HepG2 (cell line): Measurements from ENCODE around the gene TOMM22. TPM values are rescaled to one million over a fixed set of nuclear protein-coding genes. Genes with fewer than 3 reads are reported as not detected.

ENCODE experiments used
- ATAC-seq: fragments of 200-7000 bp; cut with Tn5 transposase; 3 replicates; pipeline ENCODE4 v1.9.1; 2020; ENCODE audit warnings: mild to moderate bottlenecking, moderate library complexity
- BruUV-seq: library from RNA; stranded (reverse); fragments of 400-500 nt; replicated peaks from 2 replicates; lab custom pipeline; 2021; lab: Mats Ljungman, UMichigan
- CTCF ChIA-PET: fragments of 300-600 bp; formaldehyde crosslinking; extraction: SDS; loops from one replicate; lab custom pipeline; 2021; ENCODE audit warnings: low total read pairs, inconsistent platforms, low intra/inter-chr PET ratio; lab: Yijun Ruan, JAX
- POLR2A ChIA-PET: fragments of 350-600 bp; sonication (Branson Sonifier 250); formaldehyde crosslinking; loops from one replicate; lab custom pipeline; 2020; ENCODE audit warnings: antibody characterized with exemption, inconsistent platforms; lab: Yijun Ruan, JAX
- DNase-seq: peaks from one replicate; pipeline ENCODE4 v3.0.0-alpha.2; 2015; ENCODE audit warnings: low spot score
- FAIRE-seq: peaks from 3 replicates; lab custom pipeline; 2011; peaks lifted over from hg19 to GRCh38; lab: Jason Lieb, UNC
- H2AFZ ChIP-seq: one replicate; pipeline ENCODE4 v1.6.1; 2011; ENCODE audit warnings: low read length, inconsistent platforms
- H3K27ac ChIP-seq: fragments of 300-600 bp; 3 replicates; pipeline ENCODE4 v1.8.0; 2011; ENCODE audit warnings: mixed run types, mild to moderate bottlenecking, mixed read lengths, low read length, inconsistent platforms; ENCODE audit not compliant: insufficient read depth; ENCODE audit errors: extremely low read length
- H3K27me3 ChIP-seq, 2 experiments: fragments of 200-600 bp in 1 of 2; 2 replicates in 1 of 2; 3 replicates in 1 of 2; pipeline versions ENCODE4 v1.6.0 to v1.8.0; 2011; ENCODE audit warnings: low read length in 2 of 2, mild to moderate bottlenecking in 2 of 2, moderate library complexity in 2 of 2, inconsistent platforms in 1 of 2; ENCODE audit not compliant: insufficient read depth in 2 of 2, control insufficient read depth in 1 of 2
- H3K36me3 ChIP-seq, 2 experiments: fragments of 200-600 bp in 1 of 2; replicated peaks in 1 of 2; 2 replicates in 1 of 2; 3 replicates in 1 of 2; pipeline versions ENCODE4 v1.5.1 to v1.8.0; 2011; ENCODE audit warnings: low read length in 2 of 2, inconsistent platforms in 1 of 2; ENCODE audit not compliant: insufficient read depth in 2 of 2, control insufficient read depth in 1 of 2
- H3K4me1 ChIP-seq: 2 replicates; pipeline ENCODE4 v1.5.1; 2012; ENCODE audit warnings: low read length, inconsistent platforms; ENCODE audit not compliant: insufficient read depth
- H3K4me2 ChIP-seq: 2 replicates; pipeline ENCODE4 v1.6.0; 2011; ENCODE audit warnings: low read depth, low read length, inconsistent platforms
- H3K4me3 ChIP-seq, 3 experiments: fragments of 200-600 bp in 1 of 3; sonication (generic), shearing (Covaris generic) in 1 of 3; replicated peaks in 1 of 3; 2 replicates each; pipeline ENCODE4 v1.5.1; 2011 to 2016; ENCODE audit warnings: low read length in 3 of 3, inconsistent platforms in 2 of 3, low read depth in 2 of 3, mild to moderate bottlenecking in 2 of 3, control low read depth in 1 of 3, mixed read lengths in 1 of 3; ENCODE audit not compliant: insufficient read depth in 1 of 3
- H3K79me2 ChIP-seq: one replicate; pipeline ENCODE4 v1.6.1; 2011; ENCODE audit warnings: low read length, inconsistent platforms; ENCODE audit not compliant: insufficient read depth
- H3K9ac ChIP-seq: 2 replicates; pipeline ENCODE4 v1.6.0; 2011; ENCODE audit warnings: mild to moderate bottlenecking, low read depth, low read length, inconsistent platforms; ENCODE audit not compliant: insufficient read depth
- H3K9me3 ChIP-seq: 2 replicates; pipeline ENCODE4 v1.5.1; 2012; ENCODE audit warnings: mild to moderate bottlenecking, low read length
- H4K20me1 ChIP-seq: 2 replicates; pipeline ENCODE4 v1.6.0; 2011; ENCODE audit warnings: inconsistent platforms, mild to moderate bottlenecking, low read length, moderate library complexity; ENCODE audit not compliant: insufficient read depth
- AGO2 ChIP-seq: fragments of 200-400 bp; formaldehyde crosslinking; optimal IDR thresholded peaks from 2 replicates; pipeline ENCODE3; 2017; ENCODE audit warnings: mild to moderate bottlenecking, low read depth, low read length, moderate library complexity
- AHDC1 ChIP-seq: sonication (generic); formaldehyde crosslinking; IDR thresholded peaks from 2 replicates; pipeline ENCODE4 v1.5.1; 2020; ENCODE audit warnings: mild to moderate bottlenecking, missing genetic modification reagents, borderline replicate concordance
- AKAP8 ChIP-seq: sonication (generic); formaldehyde crosslinking; IDR thresholded peaks from 2 replicates; pipeline ENCODE4 v1.5.1; 2020; ENCODE audit warnings: mild to moderate bottlenecking, missing genetic modification reagents
- CTCF ChIP-seq: sonication (generic); formaldehyde crosslinking; IDR thresholded peaks from 2 replicates; pipeline ENCODE4 v1.5.0; 2020; ENCODE audit warnings: mild to moderate bottlenecking, missing genetic modification reagents, moderate library complexity
- EP300 ChIP-seq, 3 experiments: sonication (generic) in 1 of 3; formaldehyde crosslinking in 1 of 3; IDR thresholded peaks; 2 replicates each; pipeline versions ENCODE4 v1.5.1 to v1.6.1; 2011 to 2020; ENCODE audit warnings: low read depth in 2 of 3, low read length in 2 of 3, borderline replicate concordance in 1 of 3, improper control_type of control experiment in 1 of 3, mild to moderate bottlenecking in 1 of 3, missing genetic modification reagents in 1 of 3, moderate library complexity in 1 of 3
- PATZ1 ChIP-seq: sonication (generic); formaldehyde crosslinking; IDR thresholded peaks from 2 replicates; pipeline ENCODE4 v1.4.0; 2020; ENCODE audit warnings: missing genetic modification reagents
- POLR2A ChIP-seq, 2 experiments: IDR thresholded peaks; 2 replicates each; pipeline ENCODE4 v1.6.1; 2011; ENCODE audit warnings: low read depth in 2 of 2, low read length in 2 of 2, mild to moderate bottlenecking in 1 of 2, moderate library complexity in 1 of 2; ENCODE audit not compliant: insufficient read depth in 1 of 2
- POLR2AphosphoS5 ChIP-seq: IDR thresholded peaks from 2 replicates; pipeline ENCODE4 v1.6.1; 2012; ENCODE audit warnings: low read depth, low read length
- POLR2G ChIP-seq: fragments of 200-400 bp; formaldehyde crosslinking; IDR thresholded peaks from 2 replicates; pipeline ENCODE4 v1.6.1; 2018; ENCODE audit warnings: mild to moderate bottlenecking, low read depth, low read length, moderate library complexity
- RAD21 ChIP-seq: fragments of 450-650 bp; formaldehyde crosslinking; IDR thresholded peaks from 2 replicates; pipeline ENCODE4 v1.5.0; 2020; ENCODE audit warnings: mild to moderate bottlenecking
- RBM22 ChIP-seq: fragments of 200-400 bp; formaldehyde crosslinking; optimal IDR thresholded peaks from 2 replicates; pipeline ENCODE3; 2017; ENCODE audit warnings: mild to moderate bottlenecking, low read length, moderate library complexity
- SMC3 ChIP-seq: IDR thresholded peaks from 2 replicates; pipeline ENCODE4 v1.6.1; 2011; ENCODE audit warnings: low read length, improper control_type of control experiment
- STAG1 ChIP-seq: sonication (generic); formaldehyde crosslinking; IDR thresholded peaks from 2 replicates; pipeline ENCODE4 v1.4.0; 2020; ENCODE audit warnings: missing genetic modification reagents
- ZNF724P ChIP-seq: sonication (generic); formaldehyde crosslinking; IDR thresholded peaks from 2 replicates; pipeline ENCODE4 v1.8.0; 2022; ENCODE audit warnings: missing genetic modification reagents, borderline replicate concordance
- ZSCAN31 ChIP-seq: sonication (generic); formaldehyde crosslinking; IDR thresholded peaks from 2 replicates; pipeline ENCODE4 v1.5.0; 2020; ENCODE audit warnings: low read depth, mild to moderate bottlenecking, missing genetic modification reagents
- WGBS: methylation state at CpG from one replicate; pipeline ENCODE4 v1.1.6; 2017; ENCODE audit warnings: low lambda C conversion rate; 5-methylcytosine and 5-hydroxymethylcytosine counted together
- in situ Hi-C: cut with HindIII; loops from 2 replicates; pipeline ENCODE4 v1.10.0; 2017; ENCODE audit warnings: low pct_unique_long_range_greater_than_20kb; ENCODE audit not compliant: extremely low pct_ligation_motif_present
- intact Hi-C: fragments of 100-400 bp; cut with micrococcal nuclease; formaldehyde crosslinking; loops from one replicate; pipeline ENCODE4 v1.10.0; 2022; ENCODE audit not compliant: unreplicated experiment
- polyA plus RNA-seq, 8 experiments: library from polyadenylated mRNA; depleted of rRNA in 3 of 8; stranded (reverse) in 7 of 8; unstranded in 1 of 8; fragments of >200 nt; fragmentation: Illumina TruSeq in 4 of 8; extraction: Trizol in 4 of 8; gene quantifications; 2 replicates each; pipeline versions ENCODE4 v1.2.1 to v1.2.3, GENCODE V29; 2011 to 2016; ENCODE audit warnings: low read depth in 4 of 8, missing spikeins in 1 of 8, mixed read lengths in 1 of 8; ENCODE audit not compliant: insufficient read depth in 1 of 8
- total RNA-seq, 5 experiments: library from RNA; depleted of rRNA; stranded (reverse); fragments of >200 nt; fragmentation: Illumina TruSeq; extraction: Trizol; gene quantifications; 2 replicates each; pipeline ENCODE4 v1.2.3, GENCODE V29; 2016; ENCODE audit warnings: low read depth in 1 of 5

The TOMM22 gene
- total and polyA plus RNA-seq, 2 of the 13 experiments (the other 11 are each of a cell fraction or from before 2014, with no cell fraction given): 46.9 to 118 TPM

GRCh38 chr22:38733329-38733723 lies 51.6 kb downstream of the TOMM22 start:
- H3K4me3 ChIP-seq: no peak overlapping the region
- in situ Hi-C loops (no loop called here), intact Hi-C loops (loop anchor here (1.0 kb wide), 1 partner anchor 33 kb away; no protein-coding TSS in a partner anchor)
- H2AFZ ChIP-seq: no peak overlapping the region
- no peak overlapping the region for H3K4me2 ChIP-seq
- H4K20me1 ChIP-seq: peaks cover 11% of the 10 kb centered on the region; the same call in 1 of the 2 replicates
- no peaks in the 10 kb centered on the region; a peak in 1 of 5 replicates for H3K27me3 ChIP-seq
- BruUV-seq: no TSS peak
- ChIA-PET POLR2A (interaction anchor here (0.8 to 3.4 kb wide), 5 partner anchors 13 to 33 kb away, joined by 3 to 22 read pairs (median 4); no protein-coding TSS in a partner anchor), CTCF (interaction anchor here (1.2 to 2.4 kb wide), 2 partner anchors 33 to 135 kb away, joined by 3 to 9 read pairs; no protein-coding TSS in a partner anchor)
- peak; percentile 68 for ATAC-seq
- H3K36me3 ChIP-seq: peaks cover 26 to 52% of the 10 kb centered on the region in 2 experiments
- FAIRE-seq: peak; percentile 36
- peaks cover 22% of the 10 kb centered on the region for H3K4me1 ChIP-seq
- no peak overlapping the region for H3K9ac ChIP-seq
- H3K9me3 ChIP-seq: no peaks in the 10 kb centered on the region
- H3K79me2 ChIP-seq: no peaks in the 10 kb centered on the region
- peak; percentile 16 for DNase-seq
- WGBS: 71% methylated on average over 4 of the region's 4 CpGs
- H3K27ac ChIP-seq: no peak overlapping the region
- TF ChIP-seq RAD21 (CRISPR knock-in tag) (peak; percentile 47), AHDC1 (CRISPR knock-in tag) (no peak), AKAP8 (peak; percentile 74; the same call in 1 of the 2 replicates), ZSCAN31 (CRISPR knock-in tag) (0 out of 2 replicates have a peak, but pooled peaks have one; percentile 44), STAG1 (CRISPR knock-in tag) (peak; percentile 66), AGO2 (peak; percentile 37), ZNF724P (CRISPR knock-in tag) (no peak), POLR2A (IDR thresholded peaks at IDR 0.05; ENCODE audit: insufficient read depth in 1 of 2, low read depth in 2 of 2, low read length in 2 of 2) (peak in 1 of 2 experiments; percentile 24; a peak in 1 of 4 replicates), EP300 (IDR thresholded peaks at IDR 0.05; ENCODE audit: low read depth in 2 of 2, low read length in 2 of 2) (no peak), EP300 (CRISPR knock-in tag; IDR thresholded peaks at IDR 0.05; ENCODE audit: borderline replicate concordance) (no peak), PATZ1 (CRISPR knock-in tag) (0 out of 2 replicates have a peak, but pooled peaks have one; percentile 17), RBM22 (peak; percentile 92), CTCF (CRISPR knock-in tag) (peak; percentile 82), POLR2AphosphoS5 (0 out of 2 replicates have a peak, but pooled peaks have one; percentile 17), POLR2G (peak; percentile 38; the same call in 1 of the 2 replicates), SMC3 (peak; percentile 13; the same call in 1 of the 2 replicates)
